ENCODE measurements around the gene TRAPPC2B. TPM values are rescaled to one million over a fixed set of nuclear protein-coding genes. Genes with fewer than 3 reads are reported as not detected.

Gene TRAPPC2B
- total RNA-seq (2021; ENCODE audit: unreplicated experiment) (3.9 TPM), Bru-seq, nascent RNA (percentile 67 among the genes with signal in this experiment), BruChase-seq, experiment 1, labeled RNA remaining after a 6-hour chase (percentile 62 among the genes with signal in this experiment), BruChase-seq, experiment 2, labeled RNA remaining after a 2-hour chase (percentile 64 among the genes with signal in this experiment)
- 8.1 and 9.9 TPM in 2 replicates for polyA plus RNA-seq (2012)
- long read RNA-seq, transcript TRAPPC2B-201 (2 exons, 732 nt): major isoform, 7 of 9 reads
- long read RNA-seq, partial matches to known transcripts: 0 of 9 reads
- long read RNA-seq, other reads (novel, unspliced or antisense): 0 of 9 reads

DNA sequence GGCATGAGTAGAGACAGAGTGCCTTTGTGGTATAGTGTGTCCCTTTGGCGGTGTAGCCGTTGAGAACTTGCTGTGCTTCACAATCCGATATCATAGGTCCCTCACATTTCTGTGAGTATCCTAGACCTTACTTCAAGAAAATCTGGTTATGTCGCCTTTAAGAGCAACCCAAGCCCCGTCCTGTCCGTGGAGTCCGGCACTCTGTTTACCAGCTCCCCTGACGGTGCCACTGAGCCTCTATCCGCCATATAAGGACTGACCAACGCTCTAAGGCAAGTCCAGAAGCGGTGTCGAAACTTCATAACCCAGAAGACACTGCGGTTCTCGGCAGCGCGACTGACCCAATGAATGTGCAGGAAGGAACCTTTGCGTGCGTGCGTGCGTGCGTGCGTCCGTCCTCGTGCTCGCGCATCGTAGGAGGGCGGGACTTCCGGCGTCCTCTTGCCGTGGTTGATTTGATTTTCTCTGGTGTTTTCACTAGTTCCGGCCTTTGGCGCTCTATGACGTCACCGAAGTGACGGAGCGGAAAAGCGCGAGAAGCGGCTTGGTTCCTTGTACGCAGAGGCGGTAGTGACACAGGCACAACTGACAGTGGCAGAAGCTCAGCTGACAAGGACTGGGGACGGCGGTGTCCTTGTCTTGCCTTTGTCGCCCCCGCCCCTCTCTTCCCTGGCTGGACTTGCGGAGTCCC, at the start of gene TRAPPC2B, which contains the start of gene ZNF547:
TRAPPC2B (plus strand) TSS at position 555 of the 691 bp plus-strand sequence. CDS start 1,283 bp downstream, outside the sequence.
ZNF547 (plus strand) TSS at position 555 of the 691 bp plus-strand sequence. CDS start 5,005 bp downstream, outside the sequence.
- Histone ChIP-seq H3K9ac (ENCODE audit: low read length) (peak within 1 kb of the TSS; percentile 67), H3K36me3 (ENCODE audit: control insufficient read depth in 1 of 2, insufficient read depth in 2 of 2, low read length in 2 of 2) (0 out of 4 replicates have a peak, but pooled peaks cover 0 to 4% of the 10 kb centered on the region in 2 experiments), H3K9me2 (ENCODE audit: insufficient read depth) (no peaks in the 10 kb centered on the region), H2AFZ (ENCODE audit: low read depth, low read length, poor library complexity, severe bottlenecking) (peak within 1 kb of the TSS; percentile 78), H3K4me2 (ENCODE audit: low read length) (peak within 1 kb of the TSS; percentile 91), H3K4me1 (ENCODE audit: control insufficient read depth in 1 of 2, insufficient read depth in 2 of 2, low read length in 2 of 2) (peaks cover 3 to 9% of the 10 kb centered on the region in 2 experiments; a peak in 3 of 4 replicates), H3K4me3 (replicated peaks in 1 of 2; ENCODE audit: low read depth in 1 of 2, low read length in 2 of 2) (peak within 1 kb of the TSS; percentile 76 to 86), H3K27ac (ENCODE audit: low read depth, low read length) (peak within 1 kb of the TSS; percentile 54), H3K79me2 (ENCODE audit: insufficient read depth, low read length) (peaks cover 7% of the 10 kb centered on the region; the same call in 1 of the 2 replicates), H3K9me3 (ENCODE audit: control insufficient read depth in 1 of 2, insufficient read depth in 1 of 2, low read depth in 1 of 2, low read length in 2 of 2) (no peaks in the 10 kb centered on the region; a peak in 1 of 4 replicates), H3K27me3 (ENCODE audit: insufficient read depth, low read length) (no peaks in the 10 kb centered on the region), H4K20me1 (ENCODE audit: insufficient read depth) (no peaks in the 10 kb centered on the region)
- ChIA-PET RAD21 (ENCODE audit: low non-redundant PET in 1 of 2, low total read pairs in 2 of 2, uncharacterized antibody in 2 of 2, unreplicated experiment in 2 of 2) (no interaction called here), CTCF (no interaction called here), POLR2A (interaction anchor here (1.0 to 1.4 kb wide), 3 partner anchors 12 to 26 kb away, joined by 3 to 6 read pairs (median 4); partner anchors contain the start of genes ZNF304 and ZNF548)
- DNase-seq (ENCODE audit: low read depth, low spot score) (peak; percentile 99), ATAC-seq (peak; percentile 94)
- intact Hi-C loops (cut with micrococcal nuclease): loop anchor here (1.0 kb wide), 1 partner anchor 26 kb away; the partner anchor contains the start of gene ZNF548
- BruUV-seq (replicated peaks): no TSS peak
- no peak for TF ChIP-seq EZH2phosphoT487 (IDR thresholded peaks at IDR 0.05; ENCODE audit: borderline replicate concordance)
- TF ChIP-seq CEBPB (IDR thresholded peaks at IDR 0.05; ENCODE audit: low read depth): no peak; the same call in 1 of the 2 replicates
- peak; percentile 77 for TF ChIP-seq POLR2AphosphoS5 (IDR thresholded peaks at IDR 0.05; ENCODE audit: low read depth, low read length)
- TF ChIP-seq CBX3 (IDR thresholded peaks at IDR 0.05; ENCODE audit: low read depth): peak; percentile 61
- TF ChIP-seq POLR2A (IDR thresholded peaks at IDR 0.05; ENCODE audit: borderline replicate concordance, extremely low read depth, insufficient read depth, insufficient read length): peak; percentile 22
- TF ChIP-seq, protein P1, sequence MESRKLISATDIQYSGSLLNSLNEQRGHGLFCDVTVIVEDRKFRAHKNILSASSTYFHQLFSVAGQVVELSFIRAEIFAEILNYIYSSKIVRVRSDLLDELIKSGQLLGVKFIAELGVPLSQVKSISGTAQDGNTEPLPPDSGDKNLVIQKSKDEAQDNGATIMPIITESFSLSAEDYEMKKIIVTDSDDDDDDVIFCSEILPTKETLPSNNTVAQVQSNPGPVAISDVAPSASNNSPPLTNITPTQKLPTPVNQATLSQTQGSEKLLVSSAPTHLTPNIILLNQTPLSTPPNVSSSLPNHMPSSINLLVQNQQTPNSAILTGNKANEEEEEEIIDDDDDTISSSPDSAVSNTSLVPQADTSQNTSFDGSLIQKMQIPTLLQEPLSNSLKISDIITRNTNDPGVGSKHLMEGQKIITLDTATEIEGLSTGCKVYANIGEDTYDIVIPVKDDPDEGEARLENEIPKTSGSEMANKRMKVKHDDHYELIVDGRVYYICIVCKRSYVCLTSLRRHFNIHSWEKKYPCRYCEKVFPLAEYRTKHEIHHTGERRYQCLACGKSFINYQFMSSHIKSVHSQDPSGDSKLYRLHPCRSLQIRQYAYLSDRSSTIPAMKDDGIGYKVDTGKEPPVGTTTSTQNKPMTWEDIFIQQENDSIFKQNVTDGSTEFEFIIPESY (IDR thresholded peaks at IDR 0.05; ENCODE audit: extremely low read depth, insufficient replicate concordance, low read length): no peak
- TF ChIP-seq TCF7L2 (IDR thresholded peaks at IDR 0.05; ENCODE audit: borderline replicate concordance, extremely low read depth, insufficient read depth, insufficient read length): peak; percentile 59
- TF ChIP-seq, protein P2, sequence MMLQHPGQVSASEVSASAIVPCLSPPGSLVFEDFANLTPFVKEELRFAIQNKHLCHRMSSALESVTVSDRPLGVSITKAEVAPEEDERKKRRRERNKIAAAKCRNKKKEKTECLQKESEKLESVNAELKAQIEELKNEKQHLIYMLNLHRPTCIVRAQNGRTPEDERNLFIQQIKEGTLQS (IDR thresholded peaks at IDR 0.05): no peak
- peak; percentile 78 for TF ChIP-seq ELF1 (IDR thresholded peaks at IDR 0.05; ENCODE audit: borderline replicate concordance, low read depth)
- TF ChIP-seq EGR1 (IDR thresholded peaks at IDR 0.05; ENCODE audit: low read depth): no peak
- TF ChIP-seq ZNF274 (IDR thresholded peaks at IDR 0.05; ENCODE audit: low read depth, low read length): no peak
- peak; percentile 98 for TF ChIP-seq SRF (IDR thresholded peaks at IDR 0.05; ENCODE audit: low read depth)
- TF ChIP-seq FOSL1 (IDR thresholded peaks at IDR 0.05; ENCODE audit: low read depth): no peak
- peak; percentile 23 for TF ChIP-seq YY1 (IDR thresholded peaks at IDR 0.05; ENCODE audit: extremely low read depth, insufficient replicate concordance, low read depth, low read length)
- TF ChIP-seq SP1 (IDR thresholded peaks at IDR 0.05; ENCODE audit: low read depth): peak; percentile 87
- TF ChIP-seq, protein P3, sequence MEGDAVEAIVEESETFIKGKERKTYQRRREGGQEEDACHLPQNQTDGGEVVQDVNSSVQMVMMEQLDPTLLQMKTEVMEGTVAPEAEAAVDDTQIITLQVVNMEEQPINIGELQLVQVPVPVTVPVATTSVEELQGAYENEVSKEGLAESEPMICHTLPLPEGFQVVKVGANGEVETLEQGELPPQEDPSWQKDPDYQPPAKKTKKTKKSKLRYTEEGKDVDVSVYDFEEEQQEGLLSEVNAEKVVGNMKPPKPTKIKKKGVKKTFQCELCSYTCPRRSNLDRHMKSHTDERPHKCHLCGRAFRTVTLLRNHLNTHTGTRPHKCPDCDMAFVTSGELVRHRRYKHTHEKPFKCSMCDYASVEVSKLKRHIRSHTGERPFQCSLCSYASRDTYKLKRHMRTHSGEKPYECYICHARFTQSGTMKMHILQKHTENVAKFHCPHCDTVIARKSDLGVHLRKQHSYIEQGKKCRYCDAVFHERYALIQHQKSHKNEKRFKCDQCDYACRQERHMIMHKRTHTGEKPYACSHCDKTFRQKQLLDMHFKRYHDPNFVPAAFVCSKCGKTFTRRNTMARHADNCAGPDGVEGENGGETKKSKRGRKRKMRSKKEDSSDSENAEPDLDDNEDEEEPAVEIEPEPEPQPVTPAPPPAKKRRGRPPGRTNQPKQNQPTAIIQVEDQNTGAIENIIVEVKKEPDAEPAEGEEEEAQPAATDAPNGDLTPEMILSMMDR (IDR thresholded peaks at IDR 0.05 in 2 of 3, conservative IDR thresholded peaks at IDR 0.05 in 1 of 3; ENCODE audit: borderline replicate concordance in 1 of 3, insufficient read depth in 1 of 3, low read depth in 2 of 3, low read length in 2 of 3): no peak
- TF ChIP-seq, protein P4, sequence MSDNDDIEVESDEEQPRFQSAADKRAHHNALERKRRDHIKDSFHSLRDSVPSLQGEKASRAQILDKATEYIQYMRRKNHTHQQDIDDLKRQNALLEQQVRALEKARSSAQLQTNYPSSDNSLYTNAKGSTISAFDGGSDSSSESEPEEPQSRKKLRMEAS (IDR thresholded peaks at IDR 0.05): peak; percentile 4

Data from HCT116 (cell line).